Activated CD8-positive, alpha-beta memory T cell treated with anti-CD3 and anti-CD28 coated beads, Interleukin-2, amount 10 ng/mL, durations not matched to agents 7 days and 5 days (primary cell): ENCODE measurements around the gene ACACB. TPM values are rescaled to one million over a fixed set of nuclear protein-coding genes. Genes with fewer than 3 reads are reported as not detected.

Experiments
- ATAC-seq: fragments of 150-1000 bp; cut with Tn5 transposase; one replicate; pipeline ENCODE4 v1.10.0; 2021; ENCODE audit warnings: moderate library complexity
- CTCF ChIA-PET: fragments of 350-600 bp; sonication (Branson Sonifier 250); formaldehyde crosslinking; loops from one replicate; lab custom pipeline; 2021; ENCODE audit warnings: antibody characterized with exemption; lab: Charles Lee
- DNase-seq: peaks from one replicate; pipeline ENCODE4 v3.0.0-alpha.2; 2020
- H3K27ac Mint-ChIP-seq: one replicate; pipeline ENCODE4 v1.8.0; 2021; ENCODE audit warnings: mild to moderate bottlenecking, mixed read lengths
- H3K27me3 Mint-ChIP-seq: one replicate; pipeline ENCODE4 v1.8.0; 2021; ENCODE audit warnings: mixed read lengths
- H3K36me3 Mint-ChIP-seq: one replicate; pipeline ENCODE4 v1.8.0; 2021; ENCODE audit warnings: mild to moderate bottlenecking, mixed read lengths
- H3K4me1 Mint-ChIP-seq: one replicate; pipeline ENCODE4 v1.8.0; 2021; ENCODE audit warnings: mixed read lengths
- H3K4me3 Mint-ChIP-seq: one replicate; pipeline ENCODE4 v1.8.0; 2021; ENCODE audit warnings: mild to moderate bottlenecking, moderate library complexity, mixed read lengths
- H3K9me3 Mint-ChIP-seq: one replicate; pipeline ENCODE4 v1.8.0; 2022; ENCODE audit warnings: low read depth, mixed read lengths
- total RNA-seq, 2 experiments: library from RNA; stranded (reverse); gene quantifications; one replicate each; pipeline ENCODE4 v1.2.3, GENCODE V29; 2021

ACACB gene
- 10 to 100 TPM; 10.4 to 15.1 TPM for total RNA-seq

GRCh38 chr12:109115758-109116610 lies at the start of gene ACACB:
Gene ACACB (plus strand): TSS chr12:109116587. CDS start chr12:109139406, 22,819 bp downstream.
- Mint-ChIP-seq H3K27ac (no peak within 1 kb of the TSS), H3K9me3 (no peaks in the 10 kb centered on the region), H3K27me3 (no peaks in the 10 kb centered on the region), H3K36me3 (no peaks in the 10 kb centered on the region), H3K4me1 (peaks cover 13% of the 10 kb centered on the region), H3K4me3 (no peak within 1 kb of the TSS)
- no peak for ATAC-seq
- DNase-seq = no peak
- CTCF ChIA-PET = interaction anchor here (0.9 to 1.6 kb wide), 3 partner anchors 16 to 312 kb away, joined by 3 read pairs; no protein-coding TSS in a partner anchor

- no peak for ATAC-seq
- Mint-ChIP-seq H3K4me1 (no peaks in the 10 kb centered on the region), H3K9me3 (no peaks in the 10 kb centered on the region), H3K4me3 (no peak overlapping the region), H3K27ac (no peak overlapping the region), H3K27me3 (no peaks in the 10 kb centered on the region), H3K36me3 (peaks cover 6% of the 10 kb centered on the region)
- CTCF ChIA-PET = interaction anchor here (2.6 kb wide), 1 partner anchor 23 kb away, joined by 11 read pairs; the partner anchor contains the start of gene ALKBH2
- DNase-seq = no peak
Measured at GRCh38 chr12:109069307-109070271, 46.8 kb upstream of the ACACB start.

- Mint-ChIP-seq H3K9me3 (peaks cover 6% of the 10 kb centered on the region), H3K4me1 (no peaks in the 10 kb centered on the region), H3K27me3 (no peaks in the 10 kb centered on the region), H3K36me3 (peaks cover 27% of the 10 kb centered on the region), H3K4me3 (no peak overlapping the region), H3K27ac (no peak overlapping the region)
- no peak for ATAC-seq
- no peak for DNase-seq
- CTCF ChIA-PET = interaction anchor here (1.3 kb wide), 1 partner anchor 23 kb away, joined by 4 read pairs; no protein-coding TSS in a partner anchor
Measured at GRCh38 chr12:109074866-109075265, 41.5 kb upstream of the ACACB start.

GRCh38 chr12:109082751-109083150 lies 33.6 kb upstream of the ACACB start:
- no peak for DNase-seq
- H3K36me3 Mint-ChIP-seq = peaks cover 16% of the 10 kb centered on the region
- no peaks in the 10 kb centered on the region for H3K27me3 Mint-ChIP-seq
- H3K9me3 Mint-ChIP-seq = peaks cover 6% of the 10 kb centered on the region
- no peak for ATAC-seq
- H3K4me1 Mint-ChIP-seq = peaks cover 2% of the 10 kb centered on the region
- H3K27ac Mint-ChIP-seq = no peak overlapping the region
- no peak overlapping the region for H3K4me3 Mint-ChIP-seq
- CTCF ChIA-PET = no interaction called here

- no peak overlapping the region for H3K4me3 Mint-ChIP-seq
- peaks cover 2% of the 10 kb centered on the region for H3K4me1 Mint-ChIP-seq
- no peak overlapping the region for H3K27ac Mint-ChIP-seq
- H3K9me3 Mint-ChIP-seq = peaks cover 3% of the 10 kb centered on the region
- DNase-seq (no peak), ATAC-seq (no peak)
- H3K27me3 Mint-ChIP-seq = no peaks in the 10 kb centered on the region
- H3K36me3 Mint-ChIP-seq = peaks cover 8% of the 10 kb centered on the region
- CTCF ChIA-PET = interaction anchor here (1.4 kb wide), 1 partner anchor 7 kb away, joined by 5 read pairs; no protein-coding TSS in a partner anchor
Measured at GRCh38 chr12:109084425-109084824, 32.0 kb upstream of the ACACB start.

GRCh38 chr12:109085590-109085989 lies 30.8 kb upstream of the ACACB start:
- Mint-ChIP-seq H3K9me3 (no peaks in the 10 kb centered on the region), H3K27me3 (no peaks in the 10 kb centered on the region), H3K36me3 (no peaks in the 10 kb centered on the region), H3K4me3 (no peak overlapping the region), H3K27ac (no peak overlapping the region), H3K4me1 (peaks cover 7% of the 10 kb centered on the region)
- DNase-seq (peak; percentile 14), ATAC-seq (no peak)
- CTCF ChIA-PET = no interaction called here

- no peaks in the 10 kb centered on the region for H3K27me3 Mint-ChIP-seq
- H3K4me3 Mint-ChIP-seq = no peak overlapping the region
- ATAC-seq (no peak), DNase-seq (peak; percentile 36)
- H3K27ac Mint-ChIP-seq = no peak overlapping the region
- CTCF ChIA-PET = interaction anchor here (1.2 to 1.6 kb wide), 2 partner anchors 24 to 25 kb away, joined by 3 to 4 read pairs; no protein-coding TSS in a partner anchor
- H3K9me3 Mint-ChIP-seq = no peaks in the 10 kb centered on the region
- peaks cover 19% of the 10 kb centered on the region for H3K4me1 Mint-ChIP-seq
- peaks cover 2% of the 10 kb centered on the region for H3K36me3 Mint-ChIP-seq
Measured at GRCh38 chr12:109087250-109087649, 29.1 kb upstream of the ACACB start.

- Mint-ChIP-seq H3K36me3 (peaks cover 2% of the 10 kb centered on the region), H3K9me3 (no peaks in the 10 kb centered on the region), H3K4me1 (peaks cover 35% of the 10 kb centered on the region), H3K27ac (peak overlapping the region; percentile 20), H3K27me3 (no peaks in the 10 kb centered on the region), H3K4me3 (no peak overlapping the region)
- DNase-seq (no peak), ATAC-seq (no peak)
- CTCF ChIA-PET = interaction anchor here (1.2 kb wide), 1 partner anchor 22 kb away, joined by 3 read pairs; no protein-coding TSS in a partner anchor
Measured at GRCh38 chr12:109088818-109089217, 27.6 kb upstream of the ACACB start.

- CTCF ChIA-PET = no interaction called here
- ATAC-seq (no peak), DNase-seq (no peak)
- H3K4me3 Mint-ChIP-seq = no peak overlapping the region
- peaks cover 39% of the 10 kb centered on the region for H3K4me1 Mint-ChIP-seq
- no peak overlapping the region for H3K27ac Mint-ChIP-seq
- no peaks in the 10 kb centered on the region for H3K9me3 Mint-ChIP-seq
- no peaks in the 10 kb centered on the region for H3K27me3 Mint-ChIP-seq
- peaks cover 2% of the 10 kb centered on the region for H3K36me3 Mint-ChIP-seq
Measured at GRCh38 chr12:109089683-109090082, 26.7 kb upstream of the ACACB start.

- CTCF ChIA-PET = interaction anchor here (0.6 to 3.4 kb wide), 30 partner anchors 9 to 532 kb away, joined by 3 to 16 read pairs (median 4); partner anchors contain the start of genes ISCU, SART3, SSH1 and USP30
- Mint-ChIP-seq H3K4me1 (peaks cover 43% of the 10 kb centered on the region), H3K27ac (peak overlapping the region; percentile 88), H3K27me3 (no peaks in the 10 kb centered on the region), H3K4me3 (peak overlapping the region; percentile 78), H3K36me3 (peaks cover 2% of the 10 kb centered on the region), H3K9me3 (no peaks in the 10 kb centered on the region)
- peak; percentile 39 for DNase-seq
- no peak for ATAC-seq
Measured at GRCh38 chr12:109092497-109093021, 23.8 kb upstream of the ACACB start.

- peak; percentile 73 for ATAC-seq
Measured at GRCh38 chr12:109093022-109093918, 23.1 kb upstream of the ACACB start, which contains the start of gene ALKBH2. Gene ALKBH2 (minus strand): TSS chr12:109093472. CDS start chr12:109092786, 686 bp downstream.

GRCh38 chr12:109097140-109097434 lies 19.3 kb upstream of the ACACB start:
- Mint-ChIP-seq H3K36me3 (peaks cover 26% of the 10 kb centered on the region), H3K4me1 (peaks cover 51% of the 10 kb centered on the region), H3K27me3 (no peaks in the 10 kb centered on the region), H3K4me3 (peak overlapping the region; percentile 77), H3K9me3 (no peaks in the 10 kb centered on the region), H3K27ac (no peak overlapping the region)
- CTCF ChIA-PET = no interaction called here
- DNase-seq (no peak), ATAC-seq (no peak)

More at GRCh38 chr12:109093022-109093918, 23.1 kb upstream of the ACACB start, which contains the start of gene ALKBH2:
- H3K9me3 Mint-ChIP-seq = no peaks in the 10 kb centered on the region
- peaks cover 2% of the 10 kb centered on the region for H3K36me3 Mint-ChIP-seq
- DNase-seq = peak; percentile 95
- H3K27ac Mint-ChIP-seq = peak within 1 kb of the TSS; percentile 88
- no peaks in the 10 kb centered on the region for H3K27me3 Mint-ChIP-seq
- CTCF ChIA-PET = interaction anchor here (0.6 to 3.4 kb wide), 33 partner anchors 8 to 533 kb away, joined by 3 to 16 read pairs (median 4); partner anchors contain the start of genes ISCU, SART3, SSH1 and USP30
- H3K4me1 Mint-ChIP-seq = peaks cover 43% of the 10 kb centered on the region
- H3K4me3 Mint-ChIP-seq = peak within 1 kb of the TSS; percentile 78
